SK-N-MC (cell line): ENCODE data around the gene MIF.

Experiments used
- EZH2 ChIP-seq: fragments of 200-600 bp; sonication (generic); IDR thresholded peaks from one replicate; pipeline ENCODE4 v1.6.1; 2017; ENCODE audit warnings: antibody characterized with exemption
- FOXP2 ChIP-seq: optimal IDR thresholded peaks from 2 replicates; pipeline ENCODE3; 2011; ENCODE audit warnings: mild to moderate bottlenecking, moderate library complexity; ENCODE audit not compliant: insufficient read depth; ENCODE audit errors: extremely low read length, control extremely low read depth
- POLR2AphosphoS5 ChIP-seq: IDR thresholded peaks from 2 replicates; pipeline ENCODE4 v1.6.1; 2012; ENCODE audit warnings: mild to moderate bottlenecking, low read depth, low read length, borderline replicate concordance

DNA sequence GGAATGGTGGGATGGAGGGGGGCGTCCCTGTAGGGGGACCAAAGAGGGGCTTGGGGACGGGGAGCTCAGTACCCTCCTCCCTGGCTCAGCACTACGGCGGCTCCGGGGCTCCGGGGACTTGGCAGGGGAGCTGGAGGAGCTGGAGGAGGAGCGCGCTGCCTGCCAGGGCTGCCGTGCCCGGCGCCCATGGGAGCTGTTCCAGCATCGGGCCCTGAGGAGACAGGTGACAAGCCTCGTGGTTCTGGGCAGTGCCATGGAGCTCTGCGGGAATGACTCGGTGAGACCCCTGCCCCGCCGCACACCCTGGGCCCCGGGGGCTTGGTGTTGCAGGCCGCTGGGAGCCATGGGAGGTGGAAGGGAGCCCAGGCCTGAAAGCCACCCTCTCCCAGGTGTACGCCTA, 11.8 kb upstream of the MIF start:
- TF ChIP-seq POLR2AphosphoS5 (no peak), EZH2 (no peak), FOXP2 (no peak)
